SK-N-SH treated with all-trans-retinoic acid at 6 μM for 48 hours (cell line): ENCODE results near the gene CABP1.

ENCODE experiments used
- ARNTL ChIP-seq: fragments of 450-650 bp; formaldehyde crosslinking; IDR thresholded peaks from 2 replicates; pipeline ENCODE4 v1.5.0; 2020; ENCODE audit warnings: low read depth, mild to moderate bottlenecking, moderate library complexity, borderline replicate concordance
- CREB5 ChIP-seq: fragments of 250-450 bp; sonication (Bioruptor Pico); IDR thresholded peaks from 2 replicates; pipeline ENCODE4 v1.5.1; 2020; ENCODE audit warnings: low read depth, mild to moderate bottlenecking, moderate library complexity
- CSDC2 ChIP-seq: fragments of 250-450 bp; sonication (Bioruptor Pico); IDR thresholded peaks from 2 replicates; pipeline ENCODE4 v1.5.0; 2020; ENCODE audit warnings: mild to moderate bottlenecking, moderate library complexity
- CSRNP3 ChIP-seq: fragments of 250-450 bp; sonication (Bioruptor Pico); IDR thresholded peaks from 2 replicates; pipeline ENCODE4 v1.5.1; 2021; ENCODE audit warnings: mild to moderate bottlenecking, moderate library complexity
- ESRRG ChIP-seq: fragments of 250-450 bp; sonication (Bioruptor Pico); IDR thresholded peaks from 2 replicates; pipeline ENCODE4 v1.6.1; 2021; ENCODE audit warnings: mild to moderate bottlenecking
- GLIS3 ChIP-seq: fragments of 250-450 bp; sonication (Bioruptor Pico); IDR thresholded peaks from 2 replicates; pipeline ENCODE4 v1.5.0; 2020; ENCODE audit warnings: mild to moderate bottlenecking, moderate library complexity
- ISL1 ChIP-seq: fragments of 250-450 bp; sonication (Bioruptor Pico); IDR thresholded peaks from 2 replicates; pipeline ENCODE4 v2.1.2; 2022; ENCODE audit warnings: mild to moderate bottlenecking, moderate library complexity
- OSR1 ChIP-seq: fragments of 250-450 bp; sonication (Bioruptor Pico); IDR thresholded peaks from 2 replicates; pipeline ENCODE4 v1.8.0; 2022; ENCODE audit warnings: moderate library complexity, mild to moderate bottlenecking, inconsistent platforms
- PATZ1 ChIP-seq: fragments of 250-450 bp; sonication (Bioruptor Pico); IDR thresholded peaks from 2 replicates; pipeline ENCODE4 v1.8.0; 2020; ENCODE audit warnings: mild to moderate bottlenecking, moderate library complexity, borderline replicate concordance
- PPARA ChIP-seq: fragments of 250-450 bp; sonication (Bioruptor Pico); IDR thresholded peaks from 2 replicates; pipeline ENCODE4 v1.5.0; 2020; ENCODE audit warnings: mild to moderate bottlenecking, borderline replicate concordance
- RARB ChIP-seq: fragments of 250-450 bp; sonication (Bioruptor Pico); IDR thresholded peaks from 2 replicates; pipeline ENCODE4 v1.8.0; 2021; ENCODE audit warnings: mild to moderate bottlenecking, moderate library complexity
- SNAI2 ChIP-seq: fragments of 250-450 bp; sonication (Bioruptor Pico); IDR thresholded peaks from 2 replicates; pipeline ENCODE4 v1.5.0; 2020; ENCODE audit warnings: mild to moderate bottlenecking, moderate library complexity
- TCF4 ChIP-seq: fragments of 250-450 bp; sonication (Bioruptor Pico); IDR thresholded peaks from 2 replicates; pipeline ENCODE4 v1.8.0; 2021; ENCODE audit warnings: mild to moderate bottlenecking, moderate library complexity, borderline replicate concordance
- ZFP30 ChIP-seq: fragments of 450-650 bp; formaldehyde crosslinking; IDR thresholded peaks from 2 replicates; pipeline ENCODE4 v1.5.0; 2022; ENCODE audit warnings: mild to moderate bottlenecking, moderate library complexity

GRCh38 chr12:120661432-120661831, 21.0 kb downstream of the CABP1 start:
- TF ChIP-seq GLIS3 (CRISPR knock-in tag): no peak
- TF ChIP-seq PATZ1 (CRISPR knock-in tag): no peak
- TF ChIP-seq ZFP30 (CRISPR knock-in tag): no peak
- TF ChIP-seq CREB5 (CRISPR knock-in tag): no peak
- no peak for TF ChIP-seq CSDC2
- no peak for TF ChIP-seq RARB (CRISPR knock-in tag)
- no peak for TF ChIP-seq PPARA
- TF ChIP-seq ESRRG (CRISPR knock-in tag): no peak
- TF ChIP-seq SNAI2: no peak
- no peak for TF ChIP-seq ISL1
- TF ChIP-seq ARNTL (CRISPR knock-in tag): no peak
- TF ChIP-seq TCF4 (CRISPR knock-in tag): no peak
- TF ChIP-seq OSR1 (CRISPR knock-in tag): no peak
- TF ChIP-seq CSRNP3 (CRISPR knock-in tag): no peak
